Keratinocyte (primary cell): Measurements from ENCODE around the gene IL1RAPL1. TPM values are rescaled to one million over a fixed set of nuclear protein-coding genes. Genes with fewer than 3 reads are reported as not detected.
"Not testable (repeated sequence)": the region's sequence is repeated elsewhere in the genome, so short reads cannot be mapped to it uniquely, and the experiment has no call there.

Source experiments
- DNase-seq: peaks from one replicate; pipeline ENCODE4 v3.0.0-alpha.2; 2011; ENCODE audit warnings: low read depth, missing footprints, low spot score
- FAIRE-seq: peaks from 2 replicates; lab custom pipeline; 2011; peaks lifted over from hg19 to GRCh38; lab: Jason Lieb, UNC
- H2AFZ ChIP-seq: 2 replicates; pipeline ENCODE4 v1.6.0; 2012; ENCODE audit warnings: low read length, control low read depth, inconsistent platforms; ENCODE audit not compliant: control insufficient read depth
- H3K27ac ChIP-seq: 2 replicates; pipeline ENCODE4 v1.5.1; 2011; ENCODE audit warnings: low read length; ENCODE audit not compliant: control insufficient read depth, insufficient read depth
- H3K27me3 ChIP-seq: 3 replicates; pipeline ENCODE4 v1.6.0; 2011; ENCODE audit warnings: low read length; ENCODE audit not compliant: control insufficient read depth, insufficient read depth; ENCODE audit errors: extremely low read depth
- H3K36me3 ChIP-seq, 2 experiments: 2 replicates in 1 of 2; 3 replicates in 1 of 2; pipeline ENCODE4 v1.5.1; 2011; ENCODE audit warnings: low read length in 2 of 2, mild to moderate bottlenecking in 1 of 2; ENCODE audit not compliant: control insufficient read depth in 2 of 2, insufficient read depth in 2 of 2; ENCODE audit errors: extremely low read depth in 1 of 2
- H3K4me1 ChIP-seq: 3 replicates; pipeline ENCODE4 v1.5.1; 2011; ENCODE audit warnings: low read length; ENCODE audit not compliant: control insufficient read depth, insufficient read depth; ENCODE audit errors: extremely low read depth
- H3K4me2 ChIP-seq: 3 replicates; pipeline ENCODE4 v1.6.0; 2011; ENCODE audit warnings: low read depth, low read length; ENCODE audit not compliant: control insufficient read depth, insufficient read depth; ENCODE audit errors: extremely low read depth
- H3K4me3 ChIP-seq, 3 experiments: fragments of 200-600 bp in 1 of 3; sonication (generic) in 1 of 3; 2 replicates in 2 of 3; 3 replicates in 1 of 3; pipeline ENCODE4 v1.5.1; 2011 to 2016; ENCODE audit warnings: low read length in 3 of 3, mild to moderate bottlenecking in 3 of 3, control low read depth in 2 of 3, inconsistent platforms in 1 of 3, low read depth in 1 of 3, mixed read lengths in 1 of 3, mixed run types in 1 of 3, moderate library complexity in 1 of 3; ENCODE audit not compliant: control insufficient read depth in 2 of 3, insufficient read depth in 2 of 3; ENCODE audit errors: extremely low read depth in 1 of 3
- H3K79me2 ChIP-seq: 2 replicates; pipeline ENCODE4 v1.6.0; 2012; ENCODE audit warnings: low read length; ENCODE audit not compliant: control insufficient read depth, insufficient read depth
- H3K9ac ChIP-seq: 3 replicates; pipeline ENCODE4 v1.6.0; 2011; ENCODE audit warnings: low read length; ENCODE audit not compliant: control insufficient read depth, insufficient read depth; ENCODE audit errors: extremely low read depth
- H3K9me1 ChIP-seq: 3 replicates; pipeline ENCODE4 v1.6.0; 2011; ENCODE audit warnings: low read length; ENCODE audit not compliant: control insufficient read depth, insufficient read depth; ENCODE audit errors: extremely low read depth
- H3K9me3 ChIP-seq: 2 replicates; pipeline ENCODE4 v1.5.1; 2012; ENCODE audit warnings: low read depth, low read length; ENCODE audit not compliant: control insufficient read depth
- H4K20me1 ChIP-seq: 3 replicates; pipeline ENCODE4 v1.6.0; 2011; ENCODE audit warnings: low read length; ENCODE audit not compliant: control insufficient read depth, insufficient read depth; ENCODE audit errors: extremely low read depth
- EZH2 ChIP-seq: IDR thresholded peaks from one replicate; pipeline ENCODE4 v1.6.1; 2012; ENCODE audit warnings: inconsistent platforms, mild to moderate bottlenecking, low read length, moderate library complexity
- dilution Hi-C: fragments of 300-500 bp; cut with MboI; formaldehyde crosslinking; loops from one replicate; pipeline ENCODE4 v1.7.0; 2020; ENCODE audit warnings: low sequenced_read_pairs; ENCODE audit not compliant: extremely low pct_ligation_motif_present
- polyA plus RNA-seq, 5 experiments: library from polyadenylated mRNA; depleted of rRNA in 3 of 5; stranded (reverse) in 3 of 5; stranded (forward) in 1 of 5; unstranded in 1 of 5; fragments of >200 nt; gene quantifications; 1 replicate in 1 of 5; 2 replicates in 3 of 5; 3 replicates in 1 of 5; pipeline versions ENCODE4 v1.2.1 to v1.2.3, GENCODE V29; 2011 to 2012; ENCODE audit warnings: missing spikeins in 2 of 5, low read depth in 1 of 5, low replicate concordance in 1 of 5
- TF ChIP-seq, protein P1 (sequence below), 3 experiments: IDR thresholded peaks in 1 of 3; conservative IDR thresholded peaks in 1 of 3; optimal IDR thresholded peaks in 1 of 3; 2 replicates in 2 of 3; 3 replicates in 1 of 3; pipeline versions ENCODE3 to v1.5.1; 2011; ENCODE audit warnings: low read length in 3 of 3, mild to moderate bottlenecking in 3 of 3, moderate library complexity in 2 of 3, control low read depth in 1 of 3, inconsistent platforms in 1 of 3; ENCODE audit not compliant: insufficient read depth in 2 of 3; ENCODE audit errors: extremely low read depth in 1 of 3

The IL1RAPL1 gene
- polyA plus RNA-seq, 1 donor (not counting 4 experiments of a cell fraction or from before 2014, with no cell fraction given), result 2.8 TPM

DNA sequence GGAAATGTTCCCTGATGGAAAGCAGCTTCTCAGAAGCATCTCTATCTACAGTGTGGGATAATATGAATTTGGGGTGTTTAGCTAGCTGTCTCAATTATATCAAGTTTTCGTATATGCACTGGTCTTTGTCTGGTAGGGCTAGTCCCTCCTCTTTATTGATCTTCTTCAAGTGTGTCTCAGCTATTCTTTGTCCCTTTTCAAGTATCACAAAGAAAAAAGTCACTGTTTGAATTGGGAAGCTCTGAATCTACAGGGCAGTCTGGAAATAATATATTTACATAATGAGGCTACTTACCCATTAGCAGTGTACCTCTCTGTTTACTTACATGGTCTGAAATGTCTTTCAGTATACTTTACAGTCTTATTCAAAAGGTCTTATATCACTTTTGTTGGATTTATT, 526.0 kb downstream of the IL1RAPL1 start:
- dilution Hi-C loops, result no loop called here

DNA sequence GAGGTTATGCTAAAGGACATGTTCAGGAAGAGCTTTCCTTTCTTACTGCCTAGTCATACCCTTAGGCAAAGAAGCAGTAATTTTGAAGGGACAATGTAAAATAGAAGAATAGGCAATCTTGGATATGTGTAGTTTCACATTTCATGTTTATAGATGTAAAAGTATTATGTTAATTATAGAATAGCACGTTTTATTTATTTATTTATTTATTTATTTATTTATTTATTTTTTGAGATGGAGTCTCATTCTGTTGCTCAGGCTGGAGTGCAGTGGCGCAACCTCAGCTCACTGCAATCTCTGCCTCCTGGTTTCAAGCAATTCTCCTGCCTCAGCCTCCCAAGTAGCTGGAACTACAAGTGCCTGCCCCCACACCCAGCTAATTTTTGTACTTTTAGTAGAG, 535.6 kb downstream of the IL1RAPL1 start:
- H3K4me2 ChIP-seq, H3K9me1 ChIP-seq, H3K27ac ChIP-seq, H3K79me2 ChIP-seq, H3K9me3 ChIP-seq, DNase-seq, H4K20me1 ChIP-seq, H3K9ac ChIP-seq, H3K4me3 ChIP-seq, FAIRE-seq, H3K36me3 ChIP-seq, H3K27me3 ChIP-seq, H2AFZ ChIP-seq, H3K4me1 ChIP-seq, dilution Hi-C loops: not testable (repeated sequence)

More for the DNA sequence above, 526.0 kb downstream of the IL1RAPL1 start:
- no peaks in the 10 kb centered on the region for H3K9me1 ChIP-seq
- no peaks in the 10 kb centered on the region for H3K36me3 ChIP-seq
- no peaks in the 10 kb centered on the region for H3K4me1 ChIP-seq
- H4K20me1 ChIP-seq, result no peaks in the 10 kb centered on the region
- H2AFZ ChIP-seq, result no peak overlapping the region
- no peak overlapping the region for H3K9ac ChIP-seq
- no peaks in the 10 kb centered on the region for H3K27me3 ChIP-seq
- no peak for DNase-seq
- no peaks in the 10 kb centered on the region for H3K9me3 ChIP-seq
- no peak overlapping the region for H3K4me2 ChIP-seq
- TF ChIP-seq, protein P1, sequence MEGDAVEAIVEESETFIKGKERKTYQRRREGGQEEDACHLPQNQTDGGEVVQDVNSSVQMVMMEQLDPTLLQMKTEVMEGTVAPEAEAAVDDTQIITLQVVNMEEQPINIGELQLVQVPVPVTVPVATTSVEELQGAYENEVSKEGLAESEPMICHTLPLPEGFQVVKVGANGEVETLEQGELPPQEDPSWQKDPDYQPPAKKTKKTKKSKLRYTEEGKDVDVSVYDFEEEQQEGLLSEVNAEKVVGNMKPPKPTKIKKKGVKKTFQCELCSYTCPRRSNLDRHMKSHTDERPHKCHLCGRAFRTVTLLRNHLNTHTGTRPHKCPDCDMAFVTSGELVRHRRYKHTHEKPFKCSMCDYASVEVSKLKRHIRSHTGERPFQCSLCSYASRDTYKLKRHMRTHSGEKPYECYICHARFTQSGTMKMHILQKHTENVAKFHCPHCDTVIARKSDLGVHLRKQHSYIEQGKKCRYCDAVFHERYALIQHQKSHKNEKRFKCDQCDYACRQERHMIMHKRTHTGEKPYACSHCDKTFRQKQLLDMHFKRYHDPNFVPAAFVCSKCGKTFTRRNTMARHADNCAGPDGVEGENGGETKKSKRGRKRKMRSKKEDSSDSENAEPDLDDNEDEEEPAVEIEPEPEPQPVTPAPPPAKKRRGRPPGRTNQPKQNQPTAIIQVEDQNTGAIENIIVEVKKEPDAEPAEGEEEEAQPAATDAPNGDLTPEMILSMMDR (optimal IDR thresholded peaks at IDR 0.05 in 1 of 3, IDR thresholded peaks at IDR 0.05 in 1 of 3, conservative IDR thresholded peaks at IDR 0.05 in 1 of 3; ENCODE audit: extremely low read depth in 1 of 3, insufficient read depth in 2 of 3, low read length in 3 of 3), result no peak
- TF ChIP-seq EZH2, result no peak
- FAIRE-seq, result no peak
- no peaks in the 10 kb centered on the region for H3K79me2 ChIP-seq
- H3K4me3 ChIP-seq, result no peak overlapping the region
- H3K27ac ChIP-seq, result no peak overlapping the region

DNA sequence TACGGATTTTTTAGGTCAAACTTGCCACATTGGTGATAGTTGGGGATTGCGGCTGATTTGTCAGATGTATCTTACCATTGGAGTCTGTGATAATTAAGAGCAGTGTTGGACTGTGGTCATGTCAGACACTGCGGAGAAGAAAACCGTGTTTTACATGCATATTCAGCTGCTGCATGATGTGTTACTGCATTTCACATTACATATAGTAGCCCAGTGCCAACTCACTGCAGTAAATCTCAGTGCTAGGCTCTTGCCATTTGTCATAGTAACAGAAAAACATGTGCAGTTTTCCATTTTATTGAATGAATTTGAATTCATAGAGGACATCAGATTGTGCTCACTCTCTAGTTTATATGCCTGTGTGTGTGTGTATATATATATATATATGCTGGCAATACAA, 543.7 kb downstream of the IL1RAPL1 start:
- Histone ChIP-seq H3K79me2 (no peaks in the 10 kb centered on the region), H3K9me1 (no peaks in the 10 kb centered on the region), H3K4me3 (no peak overlapping the region), H3K4me1 (no peaks in the 10 kb centered on the region), H3K9me3 (no peaks in the 10 kb centered on the region), H3K4me2 (no peak overlapping the region), H3K27me3 (no peaks in the 10 kb centered on the region), H2AFZ (no peak overlapping the region), H3K9ac (no peak overlapping the region), H3K36me3 (no peaks in the 10 kb centered on the region), H4K20me1 (no peaks in the 10 kb centered on the region), H3K27ac (no peak overlapping the region)
- dilution Hi-C loops, result no loop called here
- DNase-seq (no peak), FAIRE-seq (no peak)
- TF ChIP-seq, protein P1 (optimal IDR thresholded peaks at IDR 0.05 in 1 of 3, IDR thresholded peaks at IDR 0.05 in 1 of 3, conservative IDR thresholded peaks at IDR 0.05 in 1 of 3; ENCODE audit: extremely low read depth in 1 of 3, insufficient read depth in 2 of 3, low read length in 3 of 3), result no peak
- TF ChIP-seq EZH2, result no peak
